Aorta (tissue), 5 donors: Measurements from ENCODE around the gene ERC2. TPM values are rescaled to one million over a fixed set of nuclear protein-coding genes. Genes with fewer than 3 reads are reported as not detected.

Source experiments
- ATAC-seq: fragments of 200-7000 bp; cut with Tn5 transposase; one replicate; pipeline ENCODE4 v1.9.1; 2022; ENCODE audit warnings: moderate library complexity; ENCODE audit not compliant: low FRiP score
- DNase-seq, 2 donors: peaks; one replicate each; pipeline ENCODE4 v3.0.0-alpha.2; 2020
- H3K27ac ChIP-seq, 2 donors: one replicate each; pipeline ENCODE4 v1.5.1; 2013; ENCODE audit warnings: low read length in 2 of 2, mild to moderate bottlenecking in 2 of 2, moderate library complexity in 2 of 2, control low read depth in 1 of 2, inconsistent platforms in 1 of 2, low read depth in 1 of 2
- H3K27me3 ChIP-seq, 2 donors: one replicate each; pipeline ENCODE4 v1.6.1; 2013; ENCODE audit warnings: control low read depth in 1 of 2, low read length in 1 of 2, mild to moderate bottlenecking in 1 of 2, moderate library complexity in 1 of 2; ENCODE audit not compliant: insufficient read depth in 2 of 2, control insufficient read depth in 1 of 2
- H3K36me3 ChIP-seq, 2 donors: one replicate each; pipeline ENCODE4 v1.6.1; 2013; ENCODE audit warnings: control low read depth in 1 of 2, low read length in 1 of 2, mild to moderate bottlenecking in 1 of 2; ENCODE audit not compliant: insufficient read depth in 2 of 2, control insufficient read depth in 1 of 2
- H3K4me1 ChIP-seq, 2 donors: one replicate each; pipeline ENCODE4 v1.6.1; 2013; ENCODE audit warnings: low read length in 2 of 2, control low read depth in 1 of 2, mild to moderate bottlenecking in 1 of 2, moderate library complexity in 1 of 2; ENCODE audit not compliant: insufficient read depth in 2 of 2, control insufficient read depth in 1 of 2
- H3K4me3 ChIP-seq, 2 donors: one replicate each; pipeline ENCODE4 v1.5.1; 2013; ENCODE audit warnings: low read length in 2 of 2, control low read depth in 1 of 2, mild to moderate bottlenecking in 1 of 2
- H3K9me3 ChIP-seq: one replicate; pipeline ENCODE4 v1.6.1; 2013; ENCODE audit warnings: mild to moderate bottlenecking, low read length; ENCODE audit not compliant: control insufficient read depth
- WGBS, 2 donors: extraction: QIAGEN DNeasy Blood & Tissue Kit; methylation state at CpG; one replicate each; pipeline ENCODE4 v1.1.7; 2013; 5-methylcytosine and 5-hydroxymethylcytosine counted together
- intact Hi-C, 2 donors: fragments of 100-400 bp; cut with DNase I; formaldehyde crosslinking; loops; one replicate each; pipeline versions ENCODE4 v1.14.2 to v1.15.0; 2022
- polyA plus RNA-seq, 2 donors: library from polyadenylated mRNA; stranded (reverse); fragments of 200-250 nt; gene quantifications; one replicate each; pipeline ENCODE4 v1.2.3, GENCODE V29; 2013
- total RNA-seq, 2 donors: library from RNA; stranded (reverse); fragmentation: NEBNext Ultra II Directional; extraction: Animal tissue kit (Norgen Biotek cat#: 25700); gene quantifications; one replicate each; pipeline ENCODE4 v1.2.1, GENCODE V29; 2021
- donor health status: healthy with polysubstance abuse.
- donor health status: Bipolar disorder and iron deficiency.
- donor health status: DM: no; HTN: no; CAD: no.
- donor health status: DM: no; HTN: no; CAD: no.
- donor health status: DM: yes; HTN: yes; CAD: no.

ERC2 gene
- total and polyA plus RNA-seq, 4 donors = 0.27 to 0.55 TPM; not detected in 2

DNA sequence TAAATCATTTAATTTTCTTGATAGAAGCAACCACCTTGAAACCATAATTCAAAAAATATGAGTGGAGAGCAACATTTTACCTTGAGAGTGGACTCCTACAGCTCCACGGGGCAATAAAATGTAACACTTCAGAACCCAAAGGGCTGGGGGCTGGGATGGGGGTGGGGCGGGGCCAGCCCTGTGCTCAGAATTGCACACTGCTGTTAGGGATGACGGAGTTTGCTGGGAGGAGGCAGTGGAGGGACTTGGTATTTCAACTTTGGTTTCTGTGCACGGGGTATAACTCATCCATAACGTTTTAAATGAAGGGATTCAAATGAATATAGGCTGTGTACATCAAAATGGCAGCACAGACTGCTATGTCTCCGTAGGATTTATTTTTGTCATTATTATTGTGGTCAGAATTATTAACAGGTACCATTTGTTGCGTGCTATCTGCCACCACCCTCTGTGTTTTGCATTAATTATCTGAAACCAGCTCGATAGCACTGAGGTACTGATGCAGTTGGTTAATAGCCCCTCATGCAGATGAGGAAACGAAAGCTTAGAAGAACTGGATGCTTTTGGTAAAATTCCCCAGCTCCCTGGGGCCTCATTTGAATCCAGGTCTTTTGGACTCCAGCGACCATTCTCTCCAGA is 951.8 kb downstream of the ERC2 start:
- no peak overlapping the region for H3K27ac ChIP-seq
- no peak overlapping the region for H3K4me3 ChIP-seq
- ATAC-seq = no peak
- no peaks in the 10 kb centered on the region for H3K36me3 ChIP-seq
- no peak for DNase-seq
- 46 to 57% methylated on average over 10 of the region's 10 CpGs for WGBS, 2 donors
- no peaks in the 10 kb centered on the region for H3K9me3 ChIP-seq
- intact Hi-C loops = no loop called here
- H3K27me3 ChIP-seq = no peaks in the 10 kb centered on the region
- no peaks in the 10 kb centered on the region for H3K4me1 ChIP-seq

DNA sequence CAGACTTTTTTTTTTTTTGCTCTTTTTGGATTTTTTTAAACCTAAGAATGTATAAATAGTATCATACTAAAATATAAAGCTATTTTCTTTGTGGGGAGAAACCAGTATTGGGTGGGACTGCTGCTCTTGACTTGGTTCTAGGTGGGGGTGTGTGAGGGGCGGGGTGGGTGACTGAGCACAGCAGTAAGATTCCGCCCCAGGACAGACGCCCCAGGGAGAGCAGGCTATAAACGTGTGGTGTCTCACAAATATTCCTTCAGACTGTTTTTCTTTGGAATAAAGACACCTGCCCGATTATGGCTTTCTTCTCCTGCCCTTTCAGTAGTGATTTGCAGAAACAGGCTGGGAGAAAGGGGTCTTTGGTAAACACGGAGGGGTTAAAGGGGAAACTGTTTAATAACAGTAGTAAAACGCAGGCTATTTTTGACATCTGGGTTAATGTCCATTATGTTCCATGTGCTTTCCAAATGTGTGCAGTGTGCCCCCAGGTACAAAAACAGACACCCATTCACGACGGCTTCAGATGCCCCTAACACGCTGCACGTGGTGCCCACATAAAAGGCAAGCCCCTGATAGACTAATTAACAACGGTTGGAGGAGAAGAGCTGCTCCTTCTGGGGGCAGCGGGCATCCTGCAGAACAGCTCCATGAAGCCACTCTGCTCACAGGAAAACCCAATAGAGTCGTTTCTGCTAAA is 952.6 kb downstream of the ERC2 start:
- intact Hi-C loops = no loop called here
- 13 to 22% methylated on average over 14 of the region's 14 CpGs for WGBS, 2 donors
- no peaks in the 10 kb centered on the region for H3K27me3 ChIP-seq
- H3K9me3 ChIP-seq = no peaks in the 10 kb centered on the region
- no peak overlapping the region for H3K4me3 ChIP-seq
- H3K4me1 ChIP-seq = no peaks in the 10 kb centered on the region
- no peak for DNase-seq
- no peak overlapping the region for H3K27ac ChIP-seq
- no peak for ATAC-seq
- no peaks in the 10 kb centered on the region for H3K36me3 ChIP-seq

DNA sequence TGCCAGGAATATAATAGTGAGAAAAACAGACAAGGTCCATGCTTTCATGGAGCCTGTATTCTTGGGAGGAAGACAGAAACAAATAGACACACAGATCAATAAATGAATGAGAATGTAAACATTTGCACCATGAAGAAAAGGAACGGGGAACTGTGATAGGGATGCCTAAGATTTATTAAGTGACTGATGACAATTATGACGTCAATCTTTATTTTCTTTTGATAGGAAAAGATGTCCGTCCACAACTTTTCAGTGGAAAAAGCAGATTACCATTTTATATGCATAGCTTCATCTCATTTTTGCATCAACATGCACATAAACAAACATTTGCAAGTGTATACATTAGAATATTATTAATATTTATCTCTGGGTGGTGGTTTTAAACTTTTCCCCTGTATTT is 953.3 kb downstream of the ERC2 start:
- 55 to 61% methylated on average over 3 of the region's 3 CpGs for WGBS, 2 donors
- H3K4me3 ChIP-seq = no peak overlapping the region
- no peaks in the 10 kb centered on the region for H3K36me3 ChIP-seq
- no peak for ATAC-seq
- H3K27ac ChIP-seq = no peak overlapping the region
- no peaks in the 10 kb centered on the region for H3K4me1 ChIP-seq
- no peaks in the 10 kb centered on the region for H3K9me3 ChIP-seq
- intact Hi-C loops = no loop called here
- no peak for DNase-seq
- H3K27me3 ChIP-seq = no peaks in the 10 kb centered on the region

DNA sequence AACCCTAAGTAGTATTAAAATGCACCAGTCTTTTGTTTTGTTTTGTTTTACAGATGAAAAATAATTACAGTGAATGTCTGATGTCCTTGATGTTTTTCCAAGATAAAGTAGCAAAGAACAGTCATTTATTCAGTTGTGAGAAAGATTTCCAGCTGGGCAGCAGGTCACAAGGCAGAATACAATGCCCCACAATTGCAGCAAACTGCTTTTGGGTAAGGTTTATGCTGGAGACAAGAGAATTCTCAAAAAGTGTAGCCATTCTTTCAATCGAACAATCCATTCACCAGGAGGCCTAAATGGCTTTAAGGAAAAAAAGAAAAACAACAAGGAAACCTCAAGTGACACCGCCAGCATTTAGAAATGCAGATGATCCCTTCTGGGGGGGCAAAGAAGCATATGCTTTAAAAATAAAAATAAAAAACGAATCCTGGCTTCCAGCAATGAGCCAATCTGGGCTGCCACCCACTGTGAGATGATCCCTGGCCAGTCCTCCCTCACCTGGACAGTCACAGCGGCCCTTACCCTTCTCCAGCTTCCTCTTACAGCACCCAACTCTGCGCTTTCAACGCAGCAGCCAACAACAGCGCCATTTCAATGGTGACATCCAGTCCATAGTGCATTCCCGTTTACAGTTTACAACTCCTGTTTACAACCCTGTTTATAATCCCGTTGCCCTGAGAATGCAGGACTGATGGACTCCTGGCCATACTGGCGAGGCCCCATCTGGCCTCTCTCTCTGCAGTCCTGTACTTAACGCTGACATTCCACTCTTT is 955.5 kb downstream of the ERC2 start:
- DNase-seq = no peak
- ATAC-seq = no peak
- H3K4me1 ChIP-seq = no peaks in the 10 kb centered on the region
- H3K4me3 ChIP-seq = no peak overlapping the region
- H3K27me3 ChIP-seq = no peaks in the 10 kb centered on the region
- intact Hi-C loops = no loop called here
- H3K36me3 ChIP-seq = no peaks in the 10 kb centered on the region
- no peaks in the 10 kb centered on the region for H3K9me3 ChIP-seq
- WGBS, 2 donors = 63 to 65% methylated on average over 11 of the region's 11 CpGs
- no peak overlapping the region for H3K27ac ChIP-seq

DNA sequence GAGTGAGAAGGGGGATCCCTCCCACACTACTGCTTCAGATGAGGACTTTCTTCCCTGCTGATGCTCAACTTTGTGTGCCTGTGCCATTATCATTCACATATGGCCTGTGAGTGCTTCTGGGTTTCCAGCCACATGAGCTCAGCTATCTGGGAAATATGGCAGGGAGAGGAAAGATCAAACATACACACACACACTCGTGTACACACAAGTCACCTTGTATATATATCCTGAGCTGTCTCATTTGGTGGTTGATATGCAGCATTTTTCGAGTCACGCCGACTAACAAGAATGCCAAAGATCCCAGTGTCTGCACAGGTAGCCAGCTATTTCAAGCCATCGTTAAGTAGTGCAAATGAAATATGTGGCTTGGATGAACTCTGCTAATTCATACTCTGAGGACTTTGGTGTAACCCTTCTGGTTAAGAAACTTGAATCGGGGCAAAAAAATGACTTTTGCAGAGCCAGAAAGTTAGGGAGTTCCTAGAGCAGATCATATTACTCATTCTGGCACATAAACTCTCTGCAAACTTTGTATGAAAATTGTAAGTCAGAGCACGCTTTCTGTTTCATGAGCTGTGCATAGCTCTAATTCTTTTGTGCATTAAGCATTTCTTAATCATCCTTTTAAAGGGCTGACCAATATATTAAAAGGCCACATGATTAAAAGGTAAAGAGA is 956.2 kb downstream of the ERC2 start:
- no peaks in the 10 kb centered on the region for H3K36me3 ChIP-seq
- no peak overlapping the region for H3K27ac ChIP-seq
- intact Hi-C loops = no loop called here
- DNase-seq = no peak
- ATAC-seq = peak; percentile 11
- no peaks in the 10 kb centered on the region for H3K4me1 ChIP-seq
- WGBS, 2 donors = 22 to 26% methylated on average over 7 of the region's 7 CpGs
- no peaks in the 10 kb centered on the region for H3K9me3 ChIP-seq
- H3K27me3 ChIP-seq = peaks cover 0 to under 1% of the 10 kb centered on the region in 2 donors
- H3K4me3 ChIP-seq = no peak overlapping the region

DNA sequence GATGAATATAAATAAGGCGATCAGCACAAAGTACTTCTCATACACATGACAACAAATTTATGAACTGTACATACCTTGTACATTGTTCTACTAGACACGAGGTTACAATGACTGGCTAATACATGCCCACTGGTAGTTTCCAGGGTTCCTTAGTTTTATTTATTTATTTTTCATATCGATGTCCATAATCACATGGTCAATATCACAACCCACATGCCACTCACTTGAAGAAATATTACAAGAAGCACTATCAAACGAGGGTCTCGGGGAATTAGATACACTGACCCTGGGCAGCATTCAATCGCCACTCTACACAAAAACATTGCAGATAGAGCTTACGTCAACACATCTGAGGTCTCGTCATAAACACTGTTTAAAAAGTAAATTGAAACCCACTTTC is 959.9 kb downstream of the ERC2 start:
- no peaks in the 10 kb centered on the region for H3K9me3 ChIP-seq
- H3K36me3 ChIP-seq = no peaks in the 10 kb centered on the region
- intact Hi-C loops = no loop called here
- H3K4me1 ChIP-seq = no peaks in the 10 kb centered on the region
- no peak overlapping the region for H3K4me3 ChIP-seq
- WGBS, 2 donors = 85 to 86% methylated on average over 8 of the region's 8 CpGs
- DNase-seq (no peak), ATAC-seq (no peak)
- H3K27ac ChIP-seq = no peak overlapping the region
- peaks cover 0 to 5% of the 10 kb centered on the region in 2 donors for H3K27me3 ChIP-seq

DNA sequence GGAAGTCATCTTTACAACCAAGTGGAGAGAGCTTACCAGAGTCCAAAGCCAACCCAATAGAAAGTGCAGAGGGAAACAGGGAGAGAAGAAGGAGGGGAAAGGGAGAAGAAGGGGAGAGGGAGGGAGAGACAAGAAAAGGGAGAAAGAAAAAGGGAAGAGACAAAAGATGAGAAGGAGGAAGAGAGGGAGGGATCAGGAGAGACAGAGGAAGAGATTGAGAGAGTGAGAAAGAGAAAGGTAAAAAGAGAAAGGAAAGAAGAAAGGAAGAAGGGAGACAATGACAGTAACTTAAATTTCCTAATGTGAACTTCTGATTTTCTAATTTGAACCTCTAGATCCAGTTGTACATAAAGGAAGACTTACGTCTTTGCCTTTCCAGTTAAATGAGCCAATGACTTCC is 960.5 kb downstream of the ERC2 start:
- ATAC-seq = no peak
- H3K4me1 ChIP-seq = no peaks in the 10 kb centered on the region
- no peak for DNase-seq
- H3K27ac ChIP-seq = no peak overlapping the region
- H3K27me3 ChIP-seq = peaks cover 0 to 5% of the 10 kb centered on the region in 2 donors
- intact Hi-C loops = no loop called here
- H3K4me3 ChIP-seq = no peak overlapping the region
- no peaks in the 10 kb centered on the region for H3K9me3 ChIP-seq
- 85 to 94% methylated on average over 1 of the region's 1 CpG for WGBS, 2 donors
- no peaks in the 10 kb centered on the region for H3K36me3 ChIP-seq

DNA sequence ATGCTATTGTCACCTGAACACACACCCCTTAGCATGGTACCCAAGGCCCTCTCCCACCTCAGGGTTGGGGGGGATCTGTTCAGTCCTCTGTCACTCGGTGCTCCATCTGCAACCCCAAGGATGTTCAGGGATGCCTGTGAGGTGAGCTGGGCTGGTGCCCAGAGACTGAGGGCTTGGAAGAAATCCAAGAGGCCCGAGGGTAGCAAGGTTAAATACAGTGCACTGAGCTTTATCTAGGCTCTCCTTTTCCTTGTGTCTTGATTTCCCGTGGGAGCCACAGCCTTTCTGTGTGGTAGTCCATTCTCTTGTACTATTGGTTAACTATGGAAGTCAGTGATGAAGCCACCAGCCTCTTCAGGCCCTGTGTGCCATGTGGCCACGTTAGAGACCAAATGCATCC is 962.5 kb downstream of the ERC2 start:
- intact Hi-C loops = no loop called here
- H3K27ac ChIP-seq = no peak overlapping the region
- peaks cover 0 to 5% of the 10 kb centered on the region in 2 donors for H3K27me3 ChIP-seq
- DNase-seq (no peak), ATAC-seq (no peak)
- H3K4me1 ChIP-seq = no peaks in the 10 kb centered on the region
- no peaks in the 10 kb centered on the region for H3K36me3 ChIP-seq
- 62 to 63% methylated on average over 4 of the region's 4 CpGs for WGBS, 2 donors
- no peaks in the 10 kb centered on the region for H3K9me3 ChIP-seq
- no peak overlapping the region for H3K4me3 ChIP-seq
